Esophagus mucosa (tissue), 1 donor: ENCODE results near the gene GSTM5. TPM values are rescaled to one million over a fixed set of nuclear protein-coding genes. Genes with fewer than 3 reads are reported as not detected.
"Not testable (repeated sequence)": the region's sequence is repeated elsewhere in the genome, so short reads cannot be mapped to it uniquely, and the experiment has no call there.

Source experiments
- ATAC-seq: fragments of 200-7000 bp; cut with Tn5 transposase; one replicate; pipeline ENCODE4 v1.9.1; 2020
- total RNA-seq: library from RNA; stranded (reverse); gene quantifications from one replicate; pipeline ENCODE4 v1.2.4, GENCODE V29; 2023
- donor health status: DM: yes; HTN: yes; CAD: no.

GSTM5 gene
- 0.36 TPM for total RNA-seq

DNA sequence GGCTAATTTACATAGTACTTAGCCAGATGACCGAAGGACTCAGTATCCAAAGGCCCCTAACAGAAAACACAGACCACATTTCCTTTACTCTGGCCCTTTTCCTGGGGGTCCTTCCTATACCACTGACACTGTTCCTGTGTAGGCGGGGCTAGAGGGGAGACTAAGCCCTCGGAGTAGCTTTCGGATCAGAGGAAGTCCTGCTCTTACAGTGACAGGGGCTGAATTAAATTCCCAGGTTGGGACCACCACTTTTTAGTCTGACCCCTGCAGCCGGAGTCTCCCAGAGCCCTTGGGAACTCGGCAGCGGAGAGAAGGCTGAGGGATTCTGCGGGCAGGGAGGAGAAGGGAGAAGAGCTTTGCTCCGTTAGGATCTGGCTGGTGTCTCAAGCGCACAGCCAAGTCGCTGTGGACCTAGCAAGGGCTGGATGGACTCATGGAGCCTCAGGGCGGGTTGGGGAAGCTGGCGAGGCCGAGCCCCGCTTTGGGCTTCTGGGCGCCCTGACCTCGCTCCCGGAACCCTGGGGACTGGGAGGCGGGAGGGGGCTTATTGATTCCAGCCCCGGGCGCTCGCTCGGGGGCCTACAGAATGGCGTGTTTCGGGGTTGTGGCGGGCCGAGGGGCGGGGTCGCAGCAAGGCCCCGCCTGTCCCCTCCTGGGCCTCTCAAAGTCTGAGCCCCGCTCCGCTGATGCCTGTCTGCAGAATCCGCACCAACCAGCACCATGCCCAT lies at the start of gene GSTM5:
TSS of gene GSTM5 (plus strand) at position 659 of the 728 bp plus-strand sequence. CDS start at position 721, 62 bp downstream.
- not testable (repeated sequence) for ATAC-seq

DNA sequence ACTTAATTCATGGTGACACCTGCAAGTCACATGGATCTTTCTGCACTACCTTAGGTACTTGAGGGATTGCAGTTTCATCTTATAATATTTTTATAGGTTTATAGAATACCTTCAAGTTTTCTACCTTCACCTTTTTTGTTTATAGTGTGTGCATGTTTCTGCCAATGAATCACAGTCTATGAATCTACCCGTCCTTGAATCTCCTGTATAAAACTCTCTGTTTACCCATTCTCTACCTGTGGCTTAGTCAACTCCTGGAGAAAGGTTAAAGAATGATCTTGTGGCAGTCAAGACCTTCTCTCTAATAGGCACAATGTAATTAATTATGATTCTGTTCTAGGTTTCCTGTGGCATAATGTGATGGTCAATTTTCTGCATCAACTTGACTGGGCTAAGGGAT lies 47.4 kb upstream of the GSTM5 start:
- ATAC-seq: no peak

DNA sequence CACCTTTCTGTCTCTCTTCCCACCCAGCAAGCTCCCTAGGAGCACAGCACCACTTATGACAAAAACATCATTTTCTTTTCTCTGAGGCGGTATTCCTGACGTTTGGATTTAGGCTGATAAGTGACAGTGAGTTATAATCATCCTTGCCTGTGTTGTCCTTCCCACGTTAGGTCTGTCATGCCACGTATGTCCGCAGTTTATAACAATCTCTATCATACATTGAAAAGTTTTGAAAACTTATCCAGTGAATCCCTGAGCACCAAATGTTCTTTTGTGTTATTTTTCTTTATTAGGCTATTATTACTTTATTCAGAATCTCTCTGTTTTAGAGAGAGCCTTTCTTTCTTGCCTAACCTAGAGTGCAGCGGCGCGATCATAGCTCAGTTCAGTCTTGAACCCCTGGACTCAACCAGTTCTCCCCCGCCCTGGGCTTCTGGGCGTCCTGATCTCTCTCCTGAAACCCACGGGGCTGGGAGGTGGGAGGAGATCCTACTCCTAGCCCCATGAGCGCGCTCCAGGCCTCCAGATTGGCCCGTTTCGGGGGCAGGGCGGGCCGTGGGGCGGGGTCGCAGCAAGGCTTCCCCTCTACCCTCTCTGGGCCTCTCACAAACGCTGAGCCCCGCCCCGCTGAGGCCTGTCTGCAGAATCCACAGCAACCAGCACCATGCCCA lies 44.5 kb upstream of the GSTM5 start, which contains the start of gene GSTM2:
TSS of gene GSTM2 (plus strand) at position 606 of the 671 bp plus-strand sequence. CDS start at position 665, 59 bp downstream.
- peak; percentile 97 for ATAC-seq

DNA sequence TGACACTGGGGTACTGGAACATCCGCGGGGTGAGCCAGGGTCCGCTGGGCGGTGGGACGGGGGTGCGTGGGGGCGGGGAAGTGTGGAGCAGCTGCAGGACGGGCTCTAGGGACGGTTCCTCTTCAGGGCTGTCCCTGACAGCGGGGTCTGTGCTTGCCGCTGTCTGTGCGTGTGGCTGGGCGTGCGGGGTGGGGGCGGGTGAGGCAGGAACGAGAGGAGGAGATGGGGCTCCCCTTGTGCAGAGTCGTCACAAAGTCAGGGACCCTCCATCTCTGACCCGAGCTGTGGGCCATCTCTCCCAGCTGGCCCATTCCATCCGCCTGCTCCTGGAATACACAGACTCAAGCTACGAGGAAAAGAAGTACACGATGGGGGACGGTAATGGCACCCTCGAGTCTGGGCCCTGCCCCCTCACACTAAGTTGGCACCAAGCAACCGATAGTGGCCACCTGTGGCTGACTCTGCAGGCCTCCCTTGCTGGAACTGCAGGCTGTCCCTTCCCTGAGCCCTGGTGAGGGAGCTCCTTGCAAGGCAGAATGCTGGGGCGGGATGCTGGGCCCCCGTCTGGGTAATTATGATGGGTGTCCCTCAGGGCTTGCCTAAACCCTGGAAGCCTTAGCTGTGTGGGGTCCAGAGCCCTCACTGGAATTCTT lies 43.8 kb upstream of the GSTM5 start:
- peak; percentile 25 for ATAC-seq

DNA sequence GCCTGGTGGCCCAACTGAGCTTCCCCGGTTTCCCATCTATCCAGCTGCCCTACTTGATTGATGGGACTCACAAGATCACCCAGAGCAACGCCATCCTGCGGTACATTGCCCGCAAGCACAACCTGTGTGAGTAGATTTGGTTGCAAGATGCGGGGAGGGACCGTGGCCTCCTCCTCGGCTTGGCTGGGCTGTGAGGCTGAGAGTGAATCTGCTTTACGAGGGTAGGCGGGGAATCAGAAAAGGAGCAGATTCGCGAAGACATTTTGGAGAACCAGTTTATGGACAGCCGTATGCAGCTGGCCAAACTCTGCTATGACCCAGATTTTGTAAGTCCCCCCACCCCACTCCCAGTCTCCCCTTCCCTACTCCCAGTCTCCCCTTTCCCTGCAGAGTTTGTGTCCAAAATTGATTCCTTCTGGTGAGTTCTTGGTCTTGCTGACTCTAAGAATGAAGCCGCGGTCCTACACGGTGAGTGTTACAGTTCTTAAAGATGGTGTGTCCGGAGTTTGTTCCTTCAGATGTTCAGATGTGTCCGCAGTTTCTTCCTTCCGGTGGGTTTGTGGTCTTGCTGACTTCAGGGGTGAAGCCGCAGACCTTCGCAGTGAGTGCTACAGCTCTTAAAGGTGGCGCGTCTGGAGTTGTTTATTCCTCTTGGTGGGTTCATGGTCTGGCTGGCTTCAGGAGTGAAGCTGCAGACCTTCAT lies 42.7 kb upstream of the GSTM5 start:
- no peak for ATAC-seq

DNA sequence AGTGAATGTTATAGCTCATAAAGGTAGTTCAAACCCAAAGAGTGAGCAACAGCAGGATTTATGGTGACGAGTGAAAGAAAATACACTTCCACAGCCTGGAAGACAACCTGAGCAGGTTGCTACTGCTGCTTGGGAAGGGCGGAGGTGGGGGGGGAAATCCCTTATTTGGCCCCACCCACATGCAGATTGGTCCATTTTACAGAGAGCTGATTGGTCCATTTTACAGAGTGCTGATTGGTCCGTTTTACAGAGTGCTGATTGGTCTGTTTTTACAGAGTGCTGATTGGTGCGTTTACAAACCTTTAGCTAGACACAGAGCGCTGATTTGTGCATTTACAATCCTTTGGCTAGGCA lies 42.1 kb upstream of the GSTM5 start:
- ATAC-seq: not testable (repeated sequence)

DNA sequence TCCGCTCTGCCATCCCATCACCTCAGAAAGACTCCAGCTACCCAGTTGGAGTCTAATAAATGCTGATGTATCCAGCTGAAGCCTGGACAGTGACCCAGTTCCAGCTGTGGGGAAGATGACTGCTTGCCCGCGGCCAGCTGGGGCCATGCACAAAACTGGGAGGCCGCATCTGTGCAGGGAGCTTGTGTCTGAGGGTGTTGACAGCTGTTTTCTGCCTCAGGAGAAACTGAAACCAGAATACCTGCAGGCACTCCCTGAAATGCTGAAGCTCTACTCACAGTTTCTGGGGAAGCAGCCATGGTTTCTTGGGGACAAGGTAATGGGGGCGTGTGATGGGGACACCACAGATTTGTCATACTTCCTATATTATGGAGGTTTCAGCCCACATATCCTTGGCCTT lies 41.0 kb upstream of the GSTM5 start:
- no peak for ATAC-seq

DNA sequence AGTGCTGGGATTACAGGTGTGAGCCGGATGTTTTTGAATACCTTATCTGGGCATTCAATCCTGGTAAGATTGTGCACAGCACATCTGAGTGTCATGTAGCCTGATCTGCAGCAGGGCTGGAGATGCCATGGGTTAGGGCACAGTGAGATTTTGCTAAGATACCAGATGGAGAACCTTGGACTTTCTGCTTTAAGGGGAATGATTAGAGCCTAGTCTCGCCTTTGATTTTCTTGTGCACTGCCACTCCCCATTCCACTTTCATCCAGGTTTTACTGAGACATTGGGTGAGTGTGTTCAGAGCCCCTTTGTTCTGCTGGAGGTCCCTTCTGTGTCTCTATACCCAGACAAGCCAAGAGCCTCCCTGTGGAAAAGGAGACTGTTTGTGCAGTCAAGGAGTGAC lies 38.2 kb upstream of the GSTM5 start:
- ATAC-seq: not testable (repeated sequence)

DNA sequence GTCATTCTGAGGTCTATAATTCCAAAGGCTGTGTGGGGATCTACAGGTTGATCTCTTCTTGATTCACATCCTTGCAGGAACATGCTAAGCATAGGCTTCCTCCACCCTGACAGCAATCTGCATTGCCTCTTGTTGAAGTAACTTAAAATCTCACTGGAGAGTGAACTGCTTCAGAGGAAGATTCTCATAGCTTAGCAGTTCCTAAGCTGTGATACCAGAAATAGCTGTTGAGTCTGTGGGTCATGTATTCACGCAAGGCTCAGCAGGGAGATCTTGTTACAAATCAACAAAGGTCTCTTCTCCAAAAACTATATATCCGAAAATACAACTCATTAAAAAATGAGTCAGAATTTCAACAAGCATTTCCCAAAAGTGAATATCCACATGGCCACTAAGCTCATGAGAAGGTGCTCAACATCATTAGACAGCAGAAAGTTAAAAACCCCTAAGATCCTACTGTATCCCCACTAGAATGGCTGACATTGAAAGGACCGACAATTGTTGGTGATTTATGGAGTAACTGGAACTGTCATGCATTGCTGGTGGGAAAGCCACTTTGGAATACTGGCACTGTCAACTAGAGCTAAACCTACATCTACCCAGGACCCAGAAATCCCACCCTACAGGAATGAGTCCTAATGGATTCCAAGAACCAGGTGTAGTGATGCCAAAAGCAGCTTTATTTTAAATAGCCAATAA lies 35.2 kb upstream of the GSTM5 start:
- ATAC-seq: not testable (repeated sequence)

DNA sequence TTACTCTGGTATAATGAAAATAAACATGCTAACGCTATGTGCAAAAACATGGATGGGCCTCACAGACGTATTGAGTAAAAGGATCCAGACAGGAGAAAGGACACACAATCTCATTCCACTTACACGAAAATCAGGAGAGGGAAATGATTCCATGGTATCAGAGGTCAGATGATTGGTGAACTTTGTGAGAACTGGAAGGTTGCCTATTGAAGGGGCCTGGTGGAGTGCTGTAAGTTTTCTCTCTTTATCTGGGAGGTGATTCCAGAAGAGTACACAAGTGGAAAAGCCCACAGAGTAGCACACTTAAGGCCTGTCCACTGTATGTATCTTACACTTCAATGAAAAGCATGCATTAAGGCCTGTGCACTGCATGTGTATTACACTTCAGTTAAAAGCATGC lies 34.6 kb upstream of the GSTM5 start:
- ATAC-seq: no peak

DNA sequence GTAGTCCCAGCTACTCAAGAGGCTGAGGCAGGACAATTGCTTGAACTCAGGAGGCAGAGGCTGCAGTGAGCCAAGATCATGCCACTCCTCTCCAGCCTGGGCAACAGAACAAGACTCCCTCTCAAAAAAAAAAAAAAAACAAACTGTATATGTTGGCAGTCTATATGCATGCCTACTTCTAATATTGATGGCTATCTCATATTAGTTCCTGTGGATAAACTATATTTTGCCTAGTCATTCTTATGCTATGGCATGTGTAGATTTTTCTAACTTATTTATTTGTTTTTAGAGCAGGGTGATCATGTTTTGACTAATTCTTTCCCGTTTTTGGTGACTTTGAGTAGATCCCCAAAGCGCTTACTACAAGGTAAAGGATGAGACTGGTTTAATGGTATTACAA lies 33.4 kb upstream of the GSTM5 start:
- not testable (repeated sequence) for ATAC-seq

DNA sequence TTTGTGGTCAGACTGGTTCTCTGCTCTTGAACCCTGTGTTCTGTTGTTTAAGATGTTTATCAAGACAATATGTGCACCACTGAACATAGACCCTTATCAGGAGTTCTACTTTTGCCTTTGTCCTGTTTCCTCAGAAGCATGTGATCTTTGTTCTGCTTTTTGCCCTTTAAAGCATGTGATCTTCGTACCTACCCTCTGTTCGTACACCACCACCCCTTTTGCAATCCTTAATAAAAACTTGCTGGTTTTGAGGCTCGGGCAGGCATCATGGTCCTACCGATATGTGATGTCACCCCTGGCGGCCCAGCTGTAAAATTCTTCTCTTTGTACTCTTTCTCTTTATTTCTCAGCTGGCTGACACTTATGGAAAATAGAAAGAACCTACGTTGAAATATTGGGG lies 27.3 kb upstream of the GSTM5 start:
- ATAC-seq: not testable (repeated sequence)

DNA sequence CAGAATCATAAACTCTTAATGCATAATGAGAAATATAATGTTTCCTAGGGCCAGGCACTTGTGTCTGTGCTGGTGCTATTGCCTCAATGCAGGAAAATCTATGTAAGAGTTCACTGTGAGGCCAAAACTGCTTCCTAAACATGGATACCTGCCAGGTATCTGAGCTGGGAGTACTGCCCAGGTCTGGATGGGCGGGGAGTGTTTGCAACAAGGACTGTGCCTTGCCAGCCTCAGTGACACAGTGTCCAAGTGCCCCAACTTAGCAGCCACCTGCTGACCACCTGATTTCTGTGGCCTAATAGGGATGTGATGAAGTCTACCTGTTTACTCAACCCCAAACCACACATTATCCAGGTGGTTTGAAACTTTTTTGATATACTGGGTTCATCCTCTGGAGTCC lies 26.7 kb upstream of the GSTM5 start:
- ATAC-seq: not testable (repeated sequence)

DNA sequence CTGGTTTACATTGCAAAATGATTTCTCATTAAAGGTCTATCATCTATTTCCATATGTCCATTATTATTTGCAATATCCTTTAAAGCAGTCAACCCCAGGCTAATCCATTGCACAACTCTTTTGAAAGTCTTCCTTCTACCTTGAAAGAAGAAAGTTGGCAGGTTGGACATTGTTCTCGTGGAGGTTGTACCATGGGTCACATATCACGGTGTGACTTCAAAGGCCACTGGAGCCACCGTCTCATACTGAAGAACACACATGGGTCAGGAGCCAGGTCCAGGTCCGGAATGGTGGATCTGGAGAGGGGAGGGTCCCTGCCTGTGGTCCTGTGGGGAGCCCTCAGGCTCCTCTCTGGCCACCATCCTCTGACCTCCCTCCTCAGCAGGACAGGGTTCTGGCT lies 26.2 kb upstream of the GSTM5 start:
- not testable (repeated sequence) for ATAC-seq

DNA sequence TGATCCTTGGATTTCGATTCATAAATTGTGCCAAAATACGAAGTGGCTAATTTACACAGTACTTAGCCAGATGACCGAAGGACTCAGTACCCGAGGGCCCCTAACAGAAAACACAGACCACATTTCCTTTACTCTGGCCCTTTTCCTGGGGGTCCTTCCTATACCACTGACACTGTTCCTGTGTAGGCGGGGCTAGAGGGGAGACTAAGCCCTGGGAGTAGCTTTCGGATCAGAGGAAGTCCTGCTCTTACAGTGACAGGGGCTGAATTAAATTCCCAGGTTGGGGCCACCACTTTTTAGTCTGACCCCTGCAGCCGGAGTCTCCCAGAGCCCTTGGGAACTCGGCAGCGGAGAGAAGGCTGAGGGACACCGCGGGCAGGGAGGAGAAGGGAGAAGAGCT lies 24.9 kb upstream of the GSTM5 start:
- ATAC-seq: not testable (repeated sequence)

DNA sequence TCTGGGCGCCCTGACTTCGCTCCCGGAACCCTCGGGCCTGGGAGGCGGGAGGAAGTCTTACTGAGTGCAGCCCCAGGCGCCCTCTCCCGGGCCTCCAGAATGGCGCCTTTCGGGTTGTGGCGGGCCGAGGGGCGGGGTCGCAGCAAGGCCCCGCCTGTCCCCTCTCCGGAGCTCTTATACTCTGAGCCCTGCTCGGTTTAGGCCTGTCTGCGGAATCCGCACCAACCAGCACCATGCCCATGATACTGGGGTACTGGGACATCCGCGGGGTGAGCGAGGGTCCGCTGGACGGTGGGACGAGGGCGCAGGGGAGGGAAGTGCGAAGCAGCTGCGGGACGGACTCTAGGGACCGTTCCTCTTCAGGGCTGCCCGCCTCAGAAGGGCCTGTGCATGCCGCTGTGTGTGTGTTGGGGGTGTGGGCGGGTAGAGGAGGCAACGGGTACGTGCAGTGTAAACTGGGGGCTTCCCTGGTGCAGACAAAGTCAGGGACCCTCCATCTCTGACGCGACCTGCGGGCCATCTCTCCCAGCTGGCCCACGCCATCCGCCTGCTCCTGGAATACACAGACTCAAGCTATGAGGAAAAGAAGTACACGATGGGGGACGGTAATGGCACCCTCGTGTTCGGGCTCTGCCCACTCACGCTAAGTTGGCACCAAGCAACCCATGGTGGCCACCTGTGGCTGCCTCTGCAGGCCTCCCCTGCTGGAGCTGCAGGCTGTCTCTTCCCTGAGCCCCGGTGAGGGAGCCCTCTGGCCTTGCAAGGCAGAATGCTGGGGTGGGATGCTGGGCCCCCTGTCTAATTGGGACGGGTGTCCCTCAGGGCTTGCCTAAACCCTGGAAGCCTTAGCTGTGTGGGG lies 24.2 kb upstream of the GSTM5 start, which contains the start of gene GSTM1:
TSS of gene GSTM1 (plus strand) at position 177 of the 859 bp plus-strand sequence. CDS start at position 234, 57 bp downstream.
- no peak for ATAC-seq

DNA sequence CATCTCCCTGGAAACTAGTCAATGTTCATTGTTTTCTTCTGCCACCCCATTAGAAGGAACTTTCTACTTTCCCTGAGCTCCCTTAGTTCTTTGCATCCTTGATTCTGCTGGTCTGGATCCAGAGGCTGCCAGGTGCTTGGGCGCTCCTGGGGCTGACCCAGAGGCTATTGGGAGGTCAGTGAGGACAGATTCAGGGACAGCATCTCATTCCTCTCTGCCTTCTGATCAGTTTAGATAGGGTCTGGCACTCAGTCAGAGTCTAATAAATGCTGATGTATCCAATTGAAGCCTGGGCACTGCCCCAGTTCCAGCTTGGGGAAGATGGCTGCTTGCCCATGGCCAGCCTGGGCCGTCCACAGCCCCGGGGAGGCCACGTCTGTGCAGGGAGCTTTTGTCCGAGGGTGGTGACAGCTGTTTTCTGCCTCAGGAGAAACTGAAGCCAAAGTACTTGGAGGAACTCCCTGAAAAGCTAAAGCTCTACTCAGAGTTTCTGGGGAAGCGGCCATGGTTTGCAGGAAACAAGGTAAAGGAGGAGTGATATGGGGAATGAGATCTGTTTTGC lies 22.1 kb upstream of the GSTM5 start:
- ATAC-seq: no peak

DNA sequence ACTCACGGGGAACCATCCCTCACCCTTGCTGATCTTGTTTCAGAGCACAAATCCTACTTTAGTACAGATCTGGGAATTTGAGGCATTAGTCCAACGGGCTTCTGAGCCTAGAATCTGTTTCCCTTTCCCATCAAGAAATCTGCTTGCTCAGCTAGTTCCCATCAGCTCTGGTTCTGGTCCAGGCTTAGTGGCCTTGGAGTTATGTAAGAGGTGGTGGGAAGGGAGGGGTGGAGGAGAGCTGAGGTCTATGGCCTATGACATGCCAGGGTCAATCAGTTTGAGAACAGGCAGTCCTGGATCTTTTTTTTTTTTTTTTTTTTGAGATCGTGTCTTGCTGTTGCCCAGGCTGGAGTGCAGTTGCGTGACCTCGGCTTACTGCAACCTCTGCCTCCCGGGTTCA lies 20.3 kb upstream of the GSTM5 start:
- ATAC-seq: no peak

DNA sequence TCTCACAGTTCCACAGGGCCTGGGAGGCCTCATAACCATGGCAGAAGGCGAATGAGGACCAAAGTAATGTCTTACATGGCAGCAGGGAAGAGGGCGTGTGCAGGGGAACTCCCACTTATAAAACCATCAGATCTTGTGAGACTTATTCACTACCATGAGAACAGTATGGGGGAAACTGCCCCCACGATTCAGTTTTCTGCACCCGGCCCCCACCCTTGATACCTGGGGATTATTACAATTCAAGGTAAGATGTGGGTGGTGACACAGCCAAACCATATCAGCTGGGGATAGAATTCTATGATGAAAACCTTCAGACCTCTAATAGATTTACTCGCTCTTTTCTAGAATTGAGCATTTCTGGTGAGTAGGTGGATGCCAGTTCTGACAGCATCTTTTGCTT lies 17.7 kb upstream of the GSTM5 start:
- not testable (repeated sequence) for ATAC-seq

DNA sequence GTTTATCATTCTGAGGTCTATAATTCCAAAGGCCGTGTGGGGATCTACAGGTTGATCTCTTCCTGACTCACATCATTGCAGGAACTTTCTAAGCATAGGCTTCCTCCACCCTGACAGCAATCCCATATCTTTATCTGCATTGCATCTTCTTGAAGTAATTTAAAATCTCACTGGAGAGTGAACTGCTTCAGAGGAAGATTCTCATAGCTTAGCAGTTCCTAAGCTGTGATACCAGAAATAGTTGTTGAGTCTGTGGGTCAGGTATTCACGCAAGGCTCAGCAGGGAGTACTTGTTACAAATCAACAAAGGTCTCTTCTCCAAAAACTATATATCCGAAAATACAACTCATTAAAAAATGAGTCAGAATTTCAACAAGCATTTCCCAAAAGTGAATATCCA lies 16.9 kb upstream of the GSTM5 start:
- ATAC-seq: not testable (repeated sequence)

DNA sequence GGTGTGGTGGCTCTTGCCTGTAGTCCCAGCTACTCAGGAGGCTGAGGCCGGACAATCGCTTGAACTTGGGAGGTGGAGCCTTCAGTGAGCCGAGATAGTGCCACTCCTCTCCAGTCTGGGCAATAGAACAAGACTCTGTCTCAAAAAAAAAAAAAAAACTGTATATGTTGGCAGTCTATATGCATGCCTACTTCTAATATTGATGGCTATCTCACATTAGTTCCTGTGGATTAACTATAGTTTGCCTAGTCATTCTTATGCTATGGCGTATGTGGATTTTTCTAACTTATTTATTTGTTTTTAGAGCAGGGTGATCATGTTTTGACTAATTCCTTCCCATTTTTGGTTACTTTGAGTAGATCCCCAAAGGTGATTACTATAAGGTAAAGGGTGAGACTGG lies 15.0 kb upstream of the GSTM5 start:
- no peak for ATAC-seq
